HepG2 (cell line): ENCODE data around the gene GBA3. TPM values are rescaled to one million over a fixed set of nuclear protein-coding genes. Genes with fewer than 3 reads are reported as not detected.

Experiments used
- ATAC-seq: fragments of 200-7000 bp; cut with Tn5 transposase; 3 replicates; pipeline ENCODE4 v1.9.1; 2020; ENCODE audit warnings: mild to moderate bottlenecking, moderate library complexity
- BruUV-seq: library from RNA; stranded (reverse); fragments of 400-500 nt; replicated peaks from 2 replicates; lab custom pipeline; 2021; lab: Mats Ljungman, UMichigan
- CTCF ChIA-PET: fragments of 300-600 bp; formaldehyde crosslinking; extraction: SDS; loops from one replicate; lab custom pipeline; 2021; ENCODE audit warnings: low total read pairs, inconsistent platforms, low intra/inter-chr PET ratio; lab: Yijun Ruan, JAX
- POLR2A ChIA-PET: fragments of 350-600 bp; sonication (Branson Sonifier 250); formaldehyde crosslinking; loops from one replicate; lab custom pipeline; 2020; ENCODE audit warnings: antibody characterized with exemption, inconsistent platforms; lab: Yijun Ruan, JAX
- DNase-seq: peaks from one replicate; pipeline ENCODE4 v3.0.0-alpha.2; 2015; ENCODE audit warnings: low spot score
- FAIRE-seq: peaks from 3 replicates; lab custom pipeline; 2011; peaks lifted over from hg19 to GRCh38; lab: Jason Lieb, UNC
- H2AFZ ChIP-seq: one replicate; pipeline ENCODE4 v1.6.1; 2011; ENCODE audit warnings: low read length, inconsistent platforms
- H3K27ac ChIP-seq: fragments of 300-600 bp; 3 replicates; pipeline ENCODE4 v1.8.0; 2011; ENCODE audit warnings: mixed run types, mild to moderate bottlenecking, mixed read lengths, low read length, inconsistent platforms; ENCODE audit not compliant: insufficient read depth; ENCODE audit errors: extremely low read length
- H3K27me3 ChIP-seq, 2 experiments: fragments of 200-600 bp in 1 of 2; 2 replicates in 1 of 2; 3 replicates in 1 of 2; pipeline versions ENCODE4 v1.6.0 to v1.8.0; 2011; ENCODE audit warnings: low read length in 2 of 2, mild to moderate bottlenecking in 2 of 2, moderate library complexity in 2 of 2, inconsistent platforms in 1 of 2; ENCODE audit not compliant: insufficient read depth in 2 of 2, control insufficient read depth in 1 of 2
- H3K36me3 ChIP-seq, 2 experiments: fragments of 200-600 bp in 1 of 2; replicated peaks in 1 of 2; 2 replicates in 1 of 2; 3 replicates in 1 of 2; pipeline versions ENCODE4 v1.5.1 to v1.8.0; 2011; ENCODE audit warnings: low read length in 2 of 2, inconsistent platforms in 1 of 2; ENCODE audit not compliant: insufficient read depth in 2 of 2, control insufficient read depth in 1 of 2
- H3K4me1 ChIP-seq: 2 replicates; pipeline ENCODE4 v1.5.1; 2012; ENCODE audit warnings: low read length, inconsistent platforms; ENCODE audit not compliant: insufficient read depth
- H3K4me2 ChIP-seq: 2 replicates; pipeline ENCODE4 v1.6.0; 2011; ENCODE audit warnings: low read depth, low read length, inconsistent platforms
- H3K4me3 ChIP-seq, 3 experiments: fragments of 200-600 bp in 1 of 3; sonication (generic), shearing (Covaris generic) in 1 of 3; replicated peaks in 1 of 3; 2 replicates each; pipeline ENCODE4 v1.5.1; 2011 to 2016; ENCODE audit warnings: low read length in 3 of 3, inconsistent platforms in 2 of 3, low read depth in 2 of 3, mild to moderate bottlenecking in 2 of 3, control low read depth in 1 of 3, mixed read lengths in 1 of 3; ENCODE audit not compliant: insufficient read depth in 1 of 3
- H3K79me2 ChIP-seq: one replicate; pipeline ENCODE4 v1.6.1; 2011; ENCODE audit warnings: low read length, inconsistent platforms; ENCODE audit not compliant: insufficient read depth
- H3K9ac ChIP-seq: 2 replicates; pipeline ENCODE4 v1.6.0; 2011; ENCODE audit warnings: mild to moderate bottlenecking, low read depth, low read length, inconsistent platforms; ENCODE audit not compliant: insufficient read depth
- H3K9me3 ChIP-seq: 2 replicates; pipeline ENCODE4 v1.5.1; 2012; ENCODE audit warnings: mild to moderate bottlenecking, low read length
- H4K20me1 ChIP-seq: 2 replicates; pipeline ENCODE4 v1.6.0; 2011; ENCODE audit warnings: inconsistent platforms, mild to moderate bottlenecking, low read length, moderate library complexity; ENCODE audit not compliant: insufficient read depth
- ARID4A ChIP-seq: sonication (generic); formaldehyde crosslinking; IDR thresholded peaks from 2 replicates; pipeline ENCODE4 v1.5.0; 2020; ENCODE audit warnings: mild to moderate bottlenecking, missing genetic modification reagents, borderline replicate concordance
- ELF3 ChIP-seq: IDR thresholded peaks from 2 replicates; pipeline ENCODE4 v1.6.1; 2016; ENCODE audit warnings: missing genetic modification reagents, missing compliant biosample characterization
- EP300 ChIP-seq, 3 experiments: sonication (generic) in 1 of 3; formaldehyde crosslinking in 1 of 3; IDR thresholded peaks; 2 replicates each; pipeline versions ENCODE4 v1.5.1 to v1.6.1; 2011 to 2020; ENCODE audit warnings: low read depth in 2 of 3, low read length in 2 of 3, borderline replicate concordance in 1 of 3, improper control_type of control experiment in 1 of 3, mild to moderate bottlenecking in 1 of 3, missing genetic modification reagents in 1 of 3, moderate library complexity in 1 of 3
- NFE2L1 ChIP-seq: sonication (generic); formaldehyde crosslinking; IDR thresholded peaks from 2 replicates; pipeline ENCODE4 v1.4.0; 2020; ENCODE audit warnings: missing genetic modification reagents, mild to moderate bottlenecking, borderline replicate concordance
- PITX1 ChIP-seq: sonication (generic); formaldehyde crosslinking; IDR thresholded peaks from 2 replicates; pipeline ENCODE4 v1.5.1; 2020; ENCODE audit warnings: mild to moderate bottlenecking, missing genetic modification reagents
- SRSF1 ChIP-seq: fragments of 200-400 bp; formaldehyde crosslinking; optimal IDR thresholded peaks from 2 replicates; pipeline ENCODE3; 2017; ENCODE audit warnings: mild to moderate bottlenecking, low read depth, low read length, moderate library complexity
- ZFP82 ChIP-seq: sonication (generic); formaldehyde crosslinking; IDR thresholded peaks from 2 replicates; pipeline ENCODE4 v1.5.1; 2020; ENCODE audit warnings: mild to moderate bottlenecking, missing genetic modification reagents, borderline replicate concordance
- ZNF326 ChIP-seq: sonication (generic); formaldehyde crosslinking; IDR thresholded peaks from 2 replicates; pipeline ENCODE4 v1.4.0; 2020; ENCODE audit warnings: missing genetic modification reagents, borderline replicate concordance
- WGBS: methylation state at CpG from one replicate; pipeline ENCODE4 v1.1.6; 2017; ENCODE audit warnings: low lambda C conversion rate; 5-methylcytosine and 5-hydroxymethylcytosine counted together
- in situ Hi-C: cut with HindIII; loops from 2 replicates; pipeline ENCODE4 v1.10.0; 2017; ENCODE audit warnings: low pct_unique_long_range_greater_than_20kb; ENCODE audit not compliant: extremely low pct_ligation_motif_present
- intact Hi-C: fragments of 100-400 bp; cut with micrococcal nuclease; formaldehyde crosslinking; loops from one replicate; pipeline ENCODE4 v1.10.0; 2022; ENCODE audit not compliant: unreplicated experiment
- polyA plus RNA-seq, 8 experiments: library from polyadenylated mRNA; depleted of rRNA in 3 of 8; stranded (reverse) in 7 of 8; unstranded in 1 of 8; fragments of >200 nt; fragmentation: Illumina TruSeq in 4 of 8; extraction: Trizol in 4 of 8; gene quantifications; 2 replicates each; pipeline versions ENCODE4 v1.2.1 to v1.2.3, GENCODE V29; 2011 to 2016; ENCODE audit warnings: low read depth in 4 of 8, missing spikeins in 1 of 8, mixed read lengths in 1 of 8; ENCODE audit not compliant: insufficient read depth in 1 of 8
- total RNA-seq, 5 experiments: library from RNA; depleted of rRNA; stranded (reverse); fragments of >200 nt; fragmentation: Illumina TruSeq; extraction: Trizol; gene quantifications; 2 replicates each; pipeline ENCODE4 v1.2.3, GENCODE V29; 2016; ENCODE audit warnings: low read depth in 1 of 5
- TF ChIP-seq, protein P1 (sequence below): sonication (generic); formaldehyde crosslinking; IDR thresholded peaks from 2 replicates; pipeline ENCODE4 v1.8.1; 2023; ENCODE audit warnings: mild to moderate bottlenecking, missing genetic modification reagents, borderline replicate concordance
- TF ChIP-seq, protein P2 (sequence below): sonication (generic); formaldehyde crosslinking; IDR thresholded peaks from 2 replicates; pipeline ENCODE4 v1.4.0; 2020; ENCODE audit warnings: mild to moderate bottlenecking, missing genetic modification reagents

The GBA3 gene
- total and polyA plus RNA-seq, 2 of the 13 experiments (the other 11 are each of a cell fraction or from before 2014, with no cell fraction given) = 0.18 TPM; not detected in 1

GRCh38 chr4:22712529-22712928, 19.8 kb downstream of the GBA3 start (continued):
- no peak for TF ChIP-seq ARID4A (CRISPR knock-in tag)

- Histone ChIP-seq H3K4me1 (no peaks in the 10 kb centered on the region), H3K9ac (no peak overlapping the region), H3K79me2 (no peaks in the 10 kb centered on the region), H3K36me3 (no peaks in the 10 kb centered on the region), H3K27me3 (no peaks in the 10 kb centered on the region; a peak in 1 of 5 replicates), H3K9me3 (no peaks in the 10 kb centered on the region), H2AFZ (no peak overlapping the region), H3K27ac (no peak overlapping the region), H4K20me1 (no peaks in the 10 kb centered on the region), H3K4me3 (no peak overlapping the region), H3K4me2 (no peak overlapping the region)
- ChIA-PET CTCF (no interaction called here), POLR2A (no interaction called here)
- in situ Hi-C loops = no loop called here
- WGBS = 0% methylated on average over 1 of the region's 1 CpG
- ATAC-seq (no peak), FAIRE-seq (no peak), DNase-seq (no peak)
- intact Hi-C loops = no loop called here
- BruUV-seq = no TSS peak
- TF ChIP-seq ZFP82 (CRISPR knock-in tag) = no peak
- TF ChIP-seq PITX1 (CRISPR knock-in tag) = no peak
- TF ChIP-seq, protein P1, sequence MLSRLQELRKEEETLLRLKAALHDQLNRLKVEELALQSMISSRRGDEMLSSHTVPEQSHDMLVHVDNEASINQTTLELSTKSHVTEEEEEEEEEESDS (CRISPR knock-in tag) = no peak
- TF ChIP-seq SRSF1 = no peak
- TF ChIP-seq EP300 (IDR thresholded peaks at IDR 0.05; ENCODE audit: low read depth in 2 of 2, low read length in 2 of 2) = no peak
- TF ChIP-seq EP300 (CRISPR knock-in tag; IDR thresholded peaks at IDR 0.05; ENCODE audit: borderline replicate concordance) = no peak
- no peak for TF ChIP-seq ZNF326 (CRISPR knock-in tag)
- no peak for TF ChIP-seq ELF3 (CRISPR knock-in tag)
- TF ChIP-seq NFE2L1 (CRISPR knock-in tag) = no peak
- TF ChIP-seq, protein P2, sequence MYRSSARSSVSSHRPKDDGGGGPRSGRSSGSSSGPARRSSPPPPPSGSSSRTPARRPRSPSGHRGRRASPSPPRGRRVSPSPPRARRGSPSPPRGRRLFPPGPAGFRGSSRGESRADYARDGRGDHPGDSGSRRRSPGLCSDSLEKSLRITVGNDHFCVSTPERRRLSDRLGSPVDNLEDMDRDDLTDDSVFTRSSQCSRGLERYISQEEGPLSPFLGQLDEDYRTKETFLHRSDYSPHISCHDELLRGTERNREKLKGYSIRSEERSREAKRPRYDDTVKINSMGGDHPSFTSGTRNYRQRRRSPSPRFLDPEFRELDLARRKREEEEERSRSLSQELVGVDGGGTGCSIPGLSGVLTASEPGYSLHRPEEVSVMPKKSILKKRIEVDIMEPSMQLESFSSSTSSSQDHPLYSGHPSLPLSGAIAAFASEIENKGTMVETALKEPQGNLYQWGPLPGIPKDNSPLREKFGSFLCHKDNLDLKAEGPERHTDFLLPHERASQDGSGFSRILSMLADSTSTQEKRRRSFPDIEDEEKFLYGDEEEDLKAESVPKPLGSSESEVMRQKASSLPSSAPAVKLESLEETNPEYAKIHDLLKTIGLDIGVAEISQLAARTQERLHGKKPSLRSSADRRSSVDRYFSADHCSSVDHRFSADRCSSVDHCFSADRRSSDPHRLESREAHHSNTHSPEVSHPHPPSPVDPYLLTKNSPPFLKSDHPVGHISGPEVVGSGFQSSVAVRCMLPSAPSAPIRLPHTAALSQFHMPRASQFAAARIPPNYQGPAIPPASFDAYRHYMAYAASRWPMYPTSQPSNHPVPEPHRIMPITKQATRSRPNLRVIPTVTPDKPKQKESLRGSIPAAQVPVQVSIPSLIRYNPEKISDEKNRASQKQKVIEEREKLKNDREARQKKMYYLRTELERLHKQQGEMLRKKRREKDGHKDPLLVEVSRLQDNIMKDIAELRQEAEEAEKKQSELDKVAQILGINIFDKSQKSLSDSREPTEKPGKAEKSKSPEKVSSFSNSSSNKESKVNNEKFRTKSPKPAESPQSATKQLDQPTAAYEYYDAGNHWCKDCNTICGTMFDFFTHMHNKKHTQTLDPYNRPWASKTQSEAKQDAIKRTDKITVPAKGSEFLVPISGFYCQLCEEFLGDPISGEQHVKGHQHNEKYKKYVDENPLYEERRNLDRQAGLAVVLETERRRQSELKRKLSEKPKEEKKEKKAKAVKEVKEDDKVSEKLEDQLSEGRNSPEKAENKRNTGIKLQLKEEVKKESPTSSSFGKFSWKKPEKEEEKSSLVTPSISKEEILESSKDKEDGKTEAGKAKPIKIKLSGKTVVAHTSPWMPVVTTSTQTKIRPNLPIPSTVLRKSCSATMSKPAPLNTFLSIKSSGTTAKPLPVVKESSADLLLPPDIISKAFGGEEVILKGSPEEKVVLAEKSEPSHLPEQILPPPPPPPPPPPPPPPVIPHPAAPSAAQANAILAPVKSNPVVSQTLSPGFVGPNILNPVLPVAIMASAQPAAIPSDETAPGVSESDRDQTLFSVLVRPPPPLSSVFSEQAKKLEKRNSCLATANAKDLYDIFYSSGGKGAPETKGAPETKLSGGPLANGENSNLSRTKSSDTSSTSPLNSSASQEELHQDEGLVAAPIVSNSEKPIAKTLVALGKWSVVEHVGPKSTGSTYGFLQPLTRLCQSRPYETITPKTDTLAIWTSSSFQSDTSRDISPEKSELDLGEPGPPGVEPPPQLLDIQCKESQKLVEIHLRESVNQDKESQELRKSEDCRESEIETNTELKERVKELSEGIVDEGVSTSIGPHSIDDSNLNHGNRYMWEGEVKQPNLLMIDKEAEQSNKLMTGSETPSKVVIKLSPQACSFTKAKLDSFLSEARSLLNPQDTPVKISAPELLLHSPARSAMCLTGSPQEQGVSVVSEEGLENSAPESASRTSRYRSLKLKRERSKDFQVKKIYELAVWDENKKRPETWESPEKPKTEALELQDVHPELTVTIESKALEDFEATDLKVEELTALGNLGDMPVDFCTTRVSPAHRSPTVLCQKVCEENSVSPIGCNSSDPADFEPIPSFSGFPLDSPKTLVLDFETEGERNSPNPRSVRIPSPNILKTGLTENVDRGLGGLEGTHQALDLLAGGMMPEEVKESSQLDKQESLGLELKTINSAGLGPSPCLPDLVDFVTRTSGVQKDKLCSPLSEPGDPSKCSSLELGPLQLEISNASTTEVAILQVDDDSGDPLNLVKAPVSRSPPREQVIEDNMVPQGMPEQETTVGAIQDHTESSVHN (CRISPR knock-in tag) = no peak
Measured at GRCh38 chr4:22713841-22714240, 21.1 kb downstream of the GBA3 start.
